ENCODE results near the gene ZNRF3. TPM values are rescaled to one million over a fixed set of nuclear protein-coding genes. Genes with fewer than 3 reads are reported as not detected.
"Not testable (repeated sequence)": the region's sequence is repeated elsewhere in the genome, so short reads cannot be mapped to it uniquely, and the experiment has no call there.

Gene ZNRF3
- total RNA-seq, 6 experiments from 2014 or later, result 5.8 to 9.2 (median 6.9) TPM

DNA sequence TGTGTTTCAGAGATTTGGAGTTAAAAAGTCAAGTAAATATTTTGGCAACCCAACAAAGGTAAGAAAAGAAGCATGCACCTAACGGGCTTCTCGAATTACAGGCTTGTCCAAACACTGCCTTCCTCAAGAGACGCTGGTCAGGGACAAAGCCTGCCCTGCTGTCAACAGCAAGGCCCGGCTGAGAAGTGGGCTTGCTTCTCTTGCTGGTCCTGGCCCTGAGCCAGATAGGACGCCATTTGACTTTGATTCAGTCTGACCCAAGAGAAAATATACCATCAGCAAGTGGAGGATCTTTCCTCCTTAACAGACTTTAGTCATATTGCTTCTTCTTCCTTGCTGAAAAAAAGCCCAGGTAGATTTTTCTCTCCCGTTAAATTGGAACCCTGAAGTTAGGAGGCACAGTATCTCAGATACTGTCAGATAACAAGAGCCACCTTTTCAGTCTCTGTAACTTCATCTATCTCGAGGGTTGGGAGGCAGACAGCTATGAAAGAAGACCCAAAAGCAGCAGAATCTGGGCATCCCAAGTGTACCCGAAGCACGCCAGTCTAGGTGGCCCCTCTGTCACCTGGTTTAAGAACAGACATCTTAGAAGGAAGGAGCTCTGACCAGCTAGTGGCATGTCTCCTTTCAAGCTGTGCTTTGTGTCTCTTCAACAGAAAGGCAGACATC is 120.7 kb downstream of the ZNRF3 start:
- no peak for DNase-seq
- intact Hi-C loops (cut with DNase I), result no loop called here
- H3K27ac ChIP-seq, result no peak overlapping the region

DNA sequence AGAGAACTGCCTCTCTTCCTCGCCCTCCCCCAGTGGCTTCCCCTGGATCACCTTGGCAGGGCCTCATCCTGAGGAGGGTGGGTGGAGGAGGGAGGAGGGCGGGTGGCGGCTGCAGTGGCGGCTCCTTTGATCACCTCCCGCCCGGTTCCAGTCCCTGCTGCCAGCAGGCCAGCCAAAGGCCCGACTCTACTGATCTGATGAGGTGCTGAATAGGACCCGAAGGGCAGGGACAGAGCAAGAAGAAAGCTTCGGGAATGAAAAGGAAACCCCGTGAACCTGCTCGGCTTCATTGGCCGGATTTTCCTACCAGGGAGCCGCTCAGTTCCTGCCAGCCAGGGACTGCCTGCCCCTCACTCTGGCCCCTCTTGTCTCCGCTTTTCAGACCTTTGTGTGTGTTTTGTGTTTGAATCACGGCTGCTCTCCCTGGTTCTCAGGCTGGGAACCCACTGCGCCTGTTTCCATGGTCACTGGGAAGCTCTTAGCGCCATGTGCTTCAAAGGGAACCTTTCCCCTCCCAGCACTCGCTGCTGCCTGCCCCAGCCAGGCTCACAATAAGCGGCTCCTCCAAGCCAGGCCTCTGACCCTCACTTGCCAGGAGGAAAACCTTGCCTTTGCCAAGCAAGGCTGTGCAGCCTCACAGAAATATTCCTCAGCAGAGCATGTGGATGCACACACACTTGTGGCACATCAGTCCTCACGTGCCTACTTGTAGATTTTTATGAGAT is 121.4 kb downstream of the ZNRF3 start:
- Histone ChIP-seq H3K27me3 (no peaks in the 10 kb centered on the region), H3K4me3 (no peak overlapping the region), H3K4me1 (peaks cover 0 to 18% (median 6%) of the 10 kb centered on the region in 4 donors), H3K27ac (peak overlapping the region in 2 of 3 donors; percentile 33 to 49), H3K36me3 (no peaks in the 10 kb centered on the region), H3K9me3 (no peaks in the 10 kb centered on the region)
- intact Hi-C loops (cut with DNase I), result no loop called here
- 16% methylated on average over 12 of the region's 20 CpGs for WGBS (ENCODE audit: insufficient coverage, low coverage, low lambda C conversion rate, missing lambda C conversion rate)
- DNase-seq (peak; percentile 42 to 83 (median 70)), ATAC-seq (peak; percentile 81 to 95 (median 87))
- no peak for TF ChIP-seq POLR2A (IDR thresholded peaks at IDR 0.05)
- TF ChIP-seq, protein P1, sequence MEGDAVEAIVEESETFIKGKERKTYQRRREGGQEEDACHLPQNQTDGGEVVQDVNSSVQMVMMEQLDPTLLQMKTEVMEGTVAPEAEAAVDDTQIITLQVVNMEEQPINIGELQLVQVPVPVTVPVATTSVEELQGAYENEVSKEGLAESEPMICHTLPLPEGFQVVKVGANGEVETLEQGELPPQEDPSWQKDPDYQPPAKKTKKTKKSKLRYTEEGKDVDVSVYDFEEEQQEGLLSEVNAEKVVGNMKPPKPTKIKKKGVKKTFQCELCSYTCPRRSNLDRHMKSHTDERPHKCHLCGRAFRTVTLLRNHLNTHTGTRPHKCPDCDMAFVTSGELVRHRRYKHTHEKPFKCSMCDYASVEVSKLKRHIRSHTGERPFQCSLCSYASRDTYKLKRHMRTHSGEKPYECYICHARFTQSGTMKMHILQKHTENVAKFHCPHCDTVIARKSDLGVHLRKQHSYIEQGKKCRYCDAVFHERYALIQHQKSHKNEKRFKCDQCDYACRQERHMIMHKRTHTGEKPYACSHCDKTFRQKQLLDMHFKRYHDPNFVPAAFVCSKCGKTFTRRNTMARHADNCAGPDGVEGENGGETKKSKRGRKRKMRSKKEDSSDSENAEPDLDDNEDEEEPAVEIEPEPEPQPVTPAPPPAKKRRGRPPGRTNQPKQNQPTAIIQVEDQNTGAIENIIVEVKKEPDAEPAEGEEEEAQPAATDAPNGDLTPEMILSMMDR (IDR thresholded peaks at IDR 0.05), result no peak

More for the DNA sequence above, 120.7 kb downstream of the ZNRF3 start:
- no peaks in the 10 kb centered on the region for H3K9me3 ChIP-seq
- no peak for ATAC-seq
- H3K27me3 ChIP-seq, result no peaks in the 10 kb centered on the region
- no peak for TF ChIP-seq POLR2A (IDR thresholded peaks at IDR 0.05)
- TF ChIP-seq, protein P1 (IDR thresholded peaks at IDR 0.05), result no peak
- 63% methylated on average over 7 of the region's 9 CpGs for WGBS (ENCODE audit: insufficient coverage, low coverage, low lambda C conversion rate, missing lambda C conversion rate)
- no peaks in the 10 kb centered on the region for H3K36me3 ChIP-seq
- H3K4me1 ChIP-seq, result peaks cover 0 to 18% (median 6%) of the 10 kb centered on the region in 4 donors
- no peak overlapping the region for H3K4me3 ChIP-seq

DNA sequence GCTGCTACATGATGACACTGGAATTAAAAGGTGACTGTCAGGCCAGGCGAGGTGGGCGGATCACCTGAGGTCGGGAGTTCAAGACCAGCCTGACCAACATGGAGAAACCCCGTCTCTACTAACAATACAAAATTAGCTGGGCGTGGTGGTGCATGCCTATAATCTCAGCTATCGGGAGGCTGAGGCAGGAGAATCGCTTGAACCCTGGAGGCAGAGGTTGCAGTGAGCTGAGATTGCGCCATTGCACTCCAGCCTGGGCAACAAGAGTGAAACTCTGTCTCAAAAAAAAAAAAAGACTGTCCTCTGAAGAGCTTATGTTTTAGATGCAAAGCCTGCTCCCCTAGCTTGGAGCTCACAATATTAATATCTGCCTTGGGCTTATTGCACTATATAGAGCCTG is 122.4 kb downstream of the ZNRF3 start:
- ATAC-seq; H3K4me3 ChIP-seq; H3K36me3 ChIP-seq; H3K27ac ChIP-seq; H3K27me3 ChIP-seq; intact Hi-C loops (cut with DNase I); DNase-seq; H3K9me3 ChIP-seq: not testable (repeated sequence)
- 89% methylated on average over 7 of the region's 8 CpGs for WGBS (ENCODE audit: insufficient coverage, low coverage, low lambda C conversion rate, missing lambda C conversion rate)
- peaks cover 0 to 18% (median 6%) of the 10 kb centered on the region in 4 donors for H3K4me1 ChIP-seq

DNA sequence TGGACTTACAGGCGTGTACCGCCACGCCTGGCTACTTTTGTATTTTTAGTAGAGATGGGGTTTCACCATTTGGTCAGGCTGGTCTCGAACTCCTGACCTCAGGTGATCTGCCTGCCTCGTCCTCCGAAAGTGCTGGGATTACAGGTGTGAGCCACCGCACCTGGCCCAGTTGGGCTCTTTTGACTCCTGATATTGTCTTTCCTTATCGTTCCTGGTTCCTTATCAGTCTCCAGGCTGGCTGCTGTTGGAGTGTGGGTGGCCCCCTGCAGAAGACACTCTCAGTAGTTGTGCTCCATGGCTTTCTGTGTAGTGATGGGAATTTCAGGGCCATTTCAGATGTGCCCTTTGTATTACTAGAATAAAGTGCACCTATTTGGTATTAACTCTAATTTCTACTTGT is 123.0 kb downstream of the ZNRF3 start:
- no peaks in the 10 kb centered on the region for H3K36me3 ChIP-seq
- H3K4me1 ChIP-seq, result peaks cover 0 to 18% (median 6%) of the 10 kb centered on the region in 4 donors
- intact Hi-C loops (cut with DNase I), result no loop called here
- no peak for TF ChIP-seq POLR2A (IDR thresholded peaks at IDR 0.05)
- TF ChIP-seq, protein P1 (IDR thresholded peaks at IDR 0.05), result no peak
- H3K9me3 ChIP-seq, result no peaks in the 10 kb centered on the region
- no peak for DNase-seq
- no peak overlapping the region for H3K27ac ChIP-seq
- no peak overlapping the region for H3K4me3 ChIP-seq
- no peaks in the 10 kb centered on the region for H3K27me3 ChIP-seq
- ATAC-seq, result no peak
- WGBS (ENCODE audit: insufficient coverage, low coverage, low lambda C conversion rate, missing lambda C conversion rate), result 83% methylated on average over 7 of the region's 8 CpGs

DNA sequence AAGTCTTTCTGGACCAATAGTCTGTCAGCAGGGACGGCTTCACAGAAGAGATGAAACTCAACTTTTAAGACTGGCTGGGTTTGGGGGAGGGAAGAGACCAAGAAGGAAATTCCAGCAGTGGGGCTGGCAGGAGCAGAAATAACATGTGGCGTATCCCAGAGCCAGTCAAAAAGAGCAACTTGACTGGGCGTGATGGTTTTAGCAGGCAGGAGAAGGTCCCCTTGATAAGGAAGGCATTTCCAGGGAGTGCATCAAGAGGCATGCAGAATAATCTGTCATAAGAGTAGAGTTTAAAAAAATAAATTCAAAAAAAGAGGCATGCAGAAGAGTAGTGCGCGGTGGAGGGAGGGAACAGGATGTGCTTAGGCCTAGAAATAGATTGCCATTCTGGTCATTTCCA is 125.8 kb downstream of the ZNRF3 start:
- intact Hi-C loops (cut with DNase I), result no loop called here
- Histone ChIP-seq H3K27ac (no peak overlapping the region), H3K4me1 (peaks cover 0 to 15% (median 6%) of the 10 kb centered on the region in 4 donors), H3K36me3 (no peaks in the 10 kb centered on the region), H3K27me3 (no peaks in the 10 kb centered on the region), H3K4me3 (no peak overlapping the region), H3K9me3 (no peaks in the 10 kb centered on the region)
- 82% methylated on average over 5 of the region's 5 CpGs for WGBS (ENCODE audit: insufficient coverage, low coverage, low lambda C conversion rate, missing lambda C conversion rate)
- no peak for DNase-seq
- TF ChIP-seq, protein P1 (IDR thresholded peaks at IDR 0.05), result no peak
- no peak for TF ChIP-seq POLR2A (IDR thresholded peaks at IDR 0.05)
- no peak for ATAC-seq
